SK-N-SH (cell line): ENCODE measurements around the gene CEP57L1.

Source experiments
- CTCF ChIP-seq: fragments of 200-600 bp; sonication (generic); IDR thresholded peaks from 2 replicates; pipeline ENCODE4 v1.6.1; 2017; ENCODE audit warnings: antibody characterized with exemption, mild to moderate bottlenecking, moderate library complexity
- EZH2phosphoT487 ChIP-seq: fragments of 200-600 bp; sonication (generic); IDR thresholded peaks from 2 replicates; pipeline ENCODE4 v1.6.1; 2017; ENCODE audit warnings: low read depth, mixed run types, mild to moderate bottlenecking, antibody characterized with exemption, moderate library complexity, borderline replicate concordance
- GABPA ChIP-seq: IDR thresholded peaks from 2 replicates; pipeline ENCODE4 v1.4.0; 2012; ENCODE audit warnings: low read depth, mild to moderate bottlenecking
- GATA2 ChIP-seq: sonication (generic); formaldehyde crosslinking; IDR thresholded peaks from 2 replicates; pipeline ENCODE4 v1.5.0; 2020; ENCODE audit warnings: mild to moderate bottlenecking, missing genetic modification reagents
- PBX3 ChIP-seq: IDR thresholded peaks from 2 replicates; pipeline ENCODE4; 2012
- POLR2AphosphoS5 ChIP-seq: IDR thresholded peaks from 2 replicates; pipeline ENCODE4 v1.6.1; 2012; ENCODE audit warnings: low read depth, low read length
- RAD21 ChIP-seq: IDR thresholded peaks from 2 replicates; pipeline ENCODE4 v1.6.1; 2012; ENCODE audit warnings: mild to moderate bottlenecking, low read length
- RCOR1 ChIP-seq: fragments of 150-350 bp; IDR thresholded peaks from 2 replicates; pipeline ENCODE4 v1.6.1; 2017; ENCODE audit warnings: antibody characterized with exemption, low read length
- REST ChIP-seq: IDR thresholded peaks from 2 replicates; pipeline ENCODE4 v1.6.1; 2012; ENCODE audit warnings: mild to moderate bottlenecking, low read depth, low read length, moderate library complexity
- SIN3A ChIP-seq: IDR thresholded peaks from 2 replicates; pipeline ENCODE4 v1.6.1; 2012; ENCODE audit warnings: low read depth, mild to moderate bottlenecking, low read length, moderate library complexity, borderline replicate concordance
- TAF1 ChIP-seq: IDR thresholded peaks from 2 replicates; pipeline ENCODE4 v1.6.1; 2012; ENCODE audit warnings: low read depth, mild to moderate bottlenecking, low read length, moderate library complexity, borderline replicate concordance
- USF1 ChIP-seq: IDR thresholded peaks from 2 replicates; pipeline ENCODE4 v1.4.0; 2012; ENCODE audit warnings: low read depth, borderline replicate concordance
- YY1 ChIP-seq: IDR thresholded peaks from 2 replicates; pipeline ENCODE4 v1.4.0; 2012; ENCODE audit warnings: low read depth, mild to moderate bottlenecking

GRCh38 chr6:109202409-109203264, 107.3 kb downstream of the CEP57L1 start:
- no peak for TF ChIP-seq CTCF
- TF ChIP-seq YY1: no peak
- TF ChIP-seq POLR2AphosphoS5: no peak
- no peak for TF ChIP-seq REST
- TF ChIP-seq RAD21: no peak
- TF ChIP-seq EZH2phosphoT487: no peak
- TF ChIP-seq GABPA: no peak
- no peak for TF ChIP-seq USF1
- TF ChIP-seq GATA2: no peak
- no peak for TF ChIP-seq RCOR1
- no peak for TF ChIP-seq PBX3
- no peak for TF ChIP-seq TAF1
- TF ChIP-seq SIN3A: no peak
